HepG2 (cell line): ENCODE measurements around the gene PRMT5. TPM values are rescaled to one million over a fixed set of nuclear protein-coding genes. Genes with fewer than 3 reads are reported as not detected.

Experiments
- CBX1 ChIP-seq: IDR thresholded peaks from one replicate; pipeline ENCODE4 v1.6.1; 2016; ENCODE audit warnings: antibody characterized with exemption, low read depth
- CHD4 ChIP-seq: fragments of 200-600 bp; sonication (generic); IDR thresholded peaks from 2 replicates; pipeline ENCODE4 v1.7.0; 2017; ENCODE audit warnings: mild to moderate bottlenecking, low read length, borderline replicate concordance
- GZF1 ChIP-seq: sonication (generic); formaldehyde crosslinking; IDR thresholded peaks from 2 replicates; pipeline ENCODE4 v1.5.1; 2020; ENCODE audit warnings: mild to moderate bottlenecking, missing genetic modification reagents
- MED1 ChIP-seq: sonication (generic); formaldehyde crosslinking; IDR thresholded peaks from 2 replicates; pipeline ENCODE4 v1.4.0; 2020; ENCODE audit warnings: missing genetic modification reagents
- MTA1 ChIP-seq: sonication (generic); formaldehyde crosslinking; IDR thresholded peaks from 2 replicates; pipeline ENCODE4 v1.4.0; 2020; ENCODE audit warnings: missing genetic modification reagents, mild to moderate bottlenecking, borderline replicate concordance
- MTF2 ChIP-seq: sonication (generic); formaldehyde crosslinking; IDR thresholded peaks from 2 replicates; pipeline ENCODE4 v1.5.0; 2020; ENCODE audit warnings: missing genetic modification reagents, borderline replicate concordance
- SP5 ChIP-seq: IDR thresholded peaks from 2 replicates; pipeline ENCODE4 v1.6.1; 2016; ENCODE audit warnings: low read depth, borderline replicate concordance
- ZNF224 ChIP-seq: sonication (generic); formaldehyde crosslinking; IDR thresholded peaks from 2 replicates; pipeline ENCODE4 v1.5.0; 2020; ENCODE audit warnings: mild to moderate bottlenecking, missing genetic modification reagents
- ZNF33B ChIP-seq: sonication (generic); formaldehyde crosslinking; IDR thresholded peaks from 2 replicates; pipeline ENCODE4 v1.5.1; 2020; ENCODE audit warnings: mild to moderate bottlenecking, missing genetic modification reagents
- ZNF451 ChIP-seq: sonication (generic); formaldehyde crosslinking; IDR thresholded peaks from 2 replicates; pipeline ENCODE4 v1.5.0; 2020; ENCODE audit warnings: mild to moderate bottlenecking, missing genetic modification reagents
- ZNF567 ChIP-seq: sonication (generic); formaldehyde crosslinking; IDR thresholded peaks from 2 replicates; pipeline ENCODE4 v1.8.1; 2023; ENCODE audit warnings: mild to moderate bottlenecking, missing genetic modification reagents, borderline replicate concordance
- ZNF605 ChIP-seq: sonication (generic); formaldehyde crosslinking; IDR thresholded peaks from 2 replicates; pipeline ENCODE4 v1.8.0; 2022; ENCODE audit warnings: mild to moderate bottlenecking, missing genetic modification reagents
- ZNF790 ChIP-seq: sonication (generic); formaldehyde crosslinking; IDR thresholded peaks from 2 replicates; pipeline ENCODE4 v1.8.0; 2022; ENCODE audit warnings: missing genetic modification reagents, mild to moderate bottlenecking, borderline replicate concordance
- ZNF792 ChIP-seq: IDR thresholded peaks from 2 replicates; pipeline ENCODE4 v1.6.1; 2016
- polyA plus RNA-seq, 8 experiments: library from polyadenylated mRNA; depleted of rRNA in 3 of 8; stranded (reverse) in 7 of 8; unstranded in 1 of 8; fragments of >200 nt; fragmentation: Illumina TruSeq in 4 of 8; extraction: Trizol in 4 of 8; gene quantifications; 2 replicates each; pipeline versions ENCODE4 v1.2.1 to v1.2.3, GENCODE V29; 2011 to 2016; ENCODE audit warnings: low read depth in 4 of 8, missing spikeins in 1 of 8, mixed read lengths in 1 of 8; ENCODE audit not compliant: insufficient read depth in 1 of 8
- total RNA-seq, 5 experiments: library from RNA; depleted of rRNA; stranded (reverse); fragments of >200 nt; fragmentation: Illumina TruSeq; extraction: Trizol; gene quantifications; 2 replicates each; pipeline ENCODE4 v1.2.3, GENCODE V29; 2016; ENCODE audit warnings: low read depth in 1 of 5
- TF ChIP-seq, protein P1 (sequence below): sonication (generic); formaldehyde crosslinking; IDR thresholded peaks from 2 replicates; pipeline ENCODE4 v1.5.0; 2020; ENCODE audit warnings: missing genetic modification reagents
- TF ChIP-seq, protein P2 (sequence below): sonication (generic); formaldehyde crosslinking; IDR thresholded peaks from 2 replicates; pipeline ENCODE4 v1.5.0; 2020; ENCODE audit warnings: mild to moderate bottlenecking, missing genetic modification reagents
- TF ChIP-seq, protein P3 (sequence below): IDR thresholded peaks from 2 replicates; pipeline ENCODE4 v1.6.1; 2016
- TF ChIP-seq, protein P4 (sequence below): sonication (generic); formaldehyde crosslinking; IDR thresholded peaks from 2 replicates; pipeline ENCODE4 v1.5.0; 2020; ENCODE audit warnings: mild to moderate bottlenecking, missing genetic modification reagents, borderline replicate concordance

The PRMT5 gene
- total and polyA plus RNA-seq, 2 of the 13 experiments (the other 11 are each of a cell fraction or from before 2014, with no cell fraction given) = 210 to 354 TPM

DNA sequence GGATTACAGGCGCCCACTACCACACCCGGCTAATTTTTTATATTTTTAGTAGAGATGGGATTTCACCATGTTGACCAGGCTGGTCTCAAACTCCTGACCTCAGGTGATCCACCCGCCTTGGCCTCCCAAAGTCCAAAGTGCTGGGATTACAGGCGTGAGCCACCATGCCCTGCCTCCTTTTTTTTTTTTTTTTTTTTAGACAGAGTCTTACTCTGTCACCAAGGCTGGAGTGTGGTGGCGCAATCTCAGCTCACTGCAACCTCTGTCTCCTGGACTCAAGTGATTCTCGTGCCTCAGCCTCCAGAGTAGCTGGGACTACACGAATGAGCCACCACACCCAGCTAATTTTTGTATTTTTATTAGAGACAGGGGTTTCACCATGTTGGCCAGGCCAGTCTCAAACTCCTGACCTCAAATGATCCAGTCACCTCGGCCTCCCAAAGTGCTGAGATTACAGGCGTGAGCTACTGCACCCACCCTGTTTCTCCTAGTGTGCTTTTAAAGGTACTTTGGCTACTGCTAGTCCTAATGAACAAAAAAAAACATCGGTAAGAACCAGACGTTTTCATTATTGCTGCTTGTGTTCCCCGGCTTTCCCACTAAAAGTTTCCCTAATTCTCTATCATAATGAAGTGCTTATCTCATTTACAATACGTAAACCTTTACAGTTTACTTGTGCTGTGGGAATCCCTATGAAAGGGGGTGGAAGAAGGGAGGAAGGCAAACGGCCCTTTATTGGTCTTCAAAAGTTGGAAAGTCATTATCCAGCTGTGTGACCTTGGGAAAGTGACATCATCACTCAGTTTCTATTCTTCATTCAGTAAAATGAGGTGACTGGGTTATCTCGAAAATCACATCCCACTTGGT, 37.0 kb upstream of the PRMT5 start (continued):
- 0 out of 2 replicates have a peak, but pooled peaks have one; percentile 23 for TF ChIP-seq ZNF790 (CRISPR knock-in tag)
- TF ChIP-seq, protein P1, sequence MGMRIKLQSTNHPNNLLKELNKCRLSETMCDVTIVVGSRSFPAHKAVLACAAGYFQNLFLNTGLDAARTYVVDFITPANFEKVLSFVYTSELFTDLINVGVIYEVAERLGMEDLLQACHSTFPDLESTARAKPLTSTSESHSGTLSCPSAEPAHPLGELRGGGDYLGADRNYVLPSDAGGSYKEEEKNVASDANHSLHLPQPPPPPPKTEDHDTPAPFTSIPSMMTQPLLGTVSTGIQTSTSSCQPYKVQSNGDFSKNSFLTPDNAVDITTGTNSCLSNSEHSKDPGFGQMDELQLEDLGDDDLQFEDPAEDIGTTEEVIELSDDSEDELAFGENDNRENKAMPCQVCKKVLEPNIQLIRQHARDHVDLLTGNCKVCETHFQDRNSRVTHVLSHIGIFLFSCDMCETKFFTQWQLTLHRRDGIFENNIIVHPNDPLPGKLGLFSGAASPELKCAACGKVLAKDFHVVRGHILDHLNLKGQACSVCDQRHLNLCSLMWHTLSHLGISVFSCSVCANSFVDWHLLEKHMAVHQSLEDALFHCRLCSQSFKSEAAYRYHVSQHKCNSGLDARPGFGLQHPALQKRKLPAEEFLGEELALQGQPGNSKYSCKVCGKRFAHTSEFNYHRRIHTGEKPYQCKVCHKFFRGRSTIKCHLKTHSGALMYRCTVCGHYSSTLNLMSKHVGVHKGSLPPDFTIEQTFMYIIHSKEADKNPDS (CRISPR knock-in tag) = peak; percentile 94
- TF ChIP-seq, protein P2, sequence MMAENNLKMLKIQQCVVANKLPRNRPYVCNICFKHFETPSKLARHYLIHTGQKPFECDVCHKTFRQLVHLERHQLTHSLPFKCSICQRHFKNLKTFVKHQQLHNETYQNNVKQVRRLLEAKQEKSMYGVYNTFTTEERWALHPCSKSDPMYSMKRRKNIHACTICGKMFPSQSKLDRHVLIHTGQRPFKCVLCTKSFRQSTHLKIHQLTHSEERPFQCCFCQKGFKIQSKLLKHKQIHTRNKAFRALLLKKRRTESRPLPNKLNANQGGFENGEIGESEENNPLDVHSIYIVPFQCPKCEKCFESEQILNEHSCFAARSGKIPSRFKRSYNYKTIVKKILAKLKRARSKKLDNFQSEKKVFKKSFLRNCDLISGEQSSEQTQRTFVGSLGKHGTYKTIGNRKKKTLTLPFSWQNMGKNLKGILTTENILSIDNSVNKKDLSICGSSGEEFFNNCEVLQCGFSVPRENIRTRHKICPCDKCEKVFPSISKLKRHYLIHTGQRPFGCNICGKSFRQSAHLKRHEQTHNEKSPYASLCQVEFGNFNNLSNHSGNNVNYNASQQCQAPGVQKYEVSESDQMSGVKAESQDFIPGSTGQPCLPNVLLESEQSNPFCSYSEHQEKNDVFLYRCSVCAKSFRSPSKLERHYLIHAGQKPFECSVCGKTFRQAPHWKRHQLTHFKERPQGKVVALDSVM (CRISPR knock-in tag) = peak; percentile 100
- peak; percentile 43; the same call in 1 of the 2 replicates for TF ChIP-seq ZNF567
- TF ChIP-seq ZNF792 (CRISPR knock-in tag) = peak; percentile 82; the same call in 1 of the 2 replicates
- peak; percentile 83 for TF ChIP-seq MED1 (CRISPR knock-in tag)
- peak; percentile 75 for TF ChIP-seq CBX1
- TF ChIP-seq ZNF33B = peak; percentile 41
- 0 out of 2 replicates have a peak, but pooled peaks have one; percentile 42 for TF ChIP-seq ZNF224 (CRISPR knock-in tag)
- 0 out of 2 replicates have a peak, but pooled peaks have one; percentile 39 for TF ChIP-seq GZF1 (CRISPR knock-in tag)
- peak; percentile 65; the same call in 1 of the 2 replicates for TF ChIP-seq ZNF605
- TF ChIP-seq, protein P3, sequence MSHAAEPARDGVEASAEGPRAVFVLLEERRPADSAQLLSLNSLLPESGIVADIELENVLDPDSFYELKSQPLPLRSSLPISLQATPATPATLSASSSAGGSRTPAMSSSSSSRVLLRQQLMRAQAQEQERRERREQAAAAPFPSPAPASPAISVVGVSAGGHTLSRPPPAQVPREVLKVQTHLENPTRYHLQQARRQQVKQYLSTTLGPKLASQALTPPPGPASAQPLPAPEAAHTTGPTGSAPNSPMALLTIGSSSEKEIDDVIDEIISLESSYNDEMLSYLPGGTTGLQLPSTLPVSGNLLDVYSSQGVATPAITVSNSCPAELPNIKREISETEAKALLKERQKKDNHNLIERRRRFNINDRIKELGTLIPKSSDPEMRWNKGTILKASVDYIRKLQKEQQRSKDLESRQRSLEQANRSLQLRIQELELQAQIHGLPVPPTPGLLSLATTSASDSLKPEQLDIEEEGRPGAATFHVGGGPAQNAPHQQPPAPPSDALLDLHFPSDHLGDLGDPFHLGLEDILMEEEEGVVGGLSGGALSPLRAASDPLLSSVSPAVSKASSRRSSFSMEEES (CRISPR knock-in tag) = peak; percentile 50; the same call in 1 of the 2 replicates
- TF ChIP-seq MTA1 = peak; percentile 55; the same call in 1 of the 2 replicates
- TF ChIP-seq ZNF451 (CRISPR knock-in tag) = peak; percentile 47; the same call in 1 of the 2 replicates
- peak; percentile 32; the same call in 1 of the 2 replicates for TF ChIP-seq SP5 (CRISPR knock-in tag)
- TF ChIP-seq CHD4 = peak; percentile 94; the same call in 1 of the 2 replicates
- peak; percentile 83; the same call in 1 of the 2 replicates for TF ChIP-seq MTF2
- TF ChIP-seq, protein P4, sequence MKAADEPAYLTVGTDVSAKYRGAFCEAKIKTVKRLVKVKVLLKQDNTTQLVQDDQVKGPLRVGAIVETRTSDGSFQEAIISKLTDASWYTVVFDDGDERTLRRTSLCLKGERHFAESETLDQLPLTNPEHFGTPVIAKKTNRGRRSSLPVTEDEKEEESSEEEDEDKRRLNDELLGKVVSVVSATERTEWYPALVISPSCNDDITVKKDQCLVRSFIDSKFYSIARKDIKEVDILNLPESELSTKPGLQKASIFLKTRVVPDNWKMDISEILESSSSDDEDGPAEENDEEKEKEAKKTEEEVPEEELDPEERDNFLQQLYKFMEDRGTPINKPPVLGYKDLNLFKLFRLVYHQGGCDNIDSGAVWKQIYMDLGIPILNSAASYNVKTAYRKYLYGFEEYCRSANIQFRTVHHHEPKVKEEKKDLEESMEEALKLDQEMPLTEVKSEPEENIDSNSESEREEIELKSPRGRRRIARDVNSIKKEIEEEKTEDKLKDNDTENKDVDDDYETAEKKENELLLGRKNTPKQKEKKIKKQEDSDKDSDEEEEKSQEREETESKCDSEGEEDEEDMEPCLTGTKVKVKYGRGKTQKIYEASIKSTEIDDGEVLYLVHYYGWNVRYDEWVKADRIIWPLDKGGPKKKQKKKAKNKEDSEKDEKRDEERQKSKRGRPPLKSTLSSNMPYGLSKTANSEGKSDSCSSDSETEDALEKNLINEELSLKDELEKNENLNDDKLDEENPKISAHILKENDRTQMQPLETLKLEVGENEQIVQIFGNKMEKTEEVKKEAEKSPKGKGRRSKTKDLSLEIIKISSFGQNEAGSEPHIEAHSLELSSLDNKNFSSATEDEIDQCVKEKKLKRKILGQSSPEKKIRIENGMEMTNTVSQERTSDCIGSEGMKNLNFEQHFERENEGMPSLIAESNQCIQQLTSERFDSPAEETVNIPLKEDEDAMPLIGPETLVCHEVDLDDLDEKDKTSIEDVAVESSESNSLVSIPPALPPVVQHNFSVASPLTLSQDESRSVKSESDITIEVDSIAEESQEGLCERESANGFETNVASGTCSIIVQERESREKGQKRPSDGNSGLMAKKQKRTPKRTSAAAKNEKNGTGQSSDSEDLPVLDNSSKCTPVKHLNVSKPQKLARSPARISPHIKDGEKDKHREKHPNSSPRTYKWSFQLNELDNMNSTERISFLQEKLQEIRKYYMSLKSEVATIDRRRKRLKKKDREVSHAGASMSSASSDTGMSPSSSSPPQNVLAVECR = peak; percentile 66; the same call in 1 of the 2 replicates
